Chondrocyte (in vitro differentiated cells): Measurements from ENCODE around the gene KLHL10. TPM values are rescaled to one million over a fixed set of nuclear protein-coding genes. Genes with fewer than 3 reads are reported as not detected.

ENCODE experiments used
- DNase-seq: peaks from one replicate; pipeline ENCODE4 v3.0.0; 2021; ENCODE audit warnings: mixed read lengths, low spot score
- H3K27ac Mint-ChIP-seq: one replicate; pipeline ENCODE4 v1.8.0; 2021; ENCODE audit warnings: mild to moderate bottlenecking, moderate library complexity, mixed read lengths; ENCODE audit not compliant: unreplicated experiment
- H3K27me3 Mint-ChIP-seq: 2 replicates; pipeline ENCODE4 v1.8.0; 2021; ENCODE audit warnings: low read depth, mixed read lengths
- H3K36me3 Mint-ChIP-seq: 2 replicates; pipeline ENCODE4 v1.8.0; 2021; ENCODE audit warnings: low read depth, mixed read lengths
- H3K4me1 Mint-ChIP-seq: 2 replicates; pipeline ENCODE4 v1.8.0; 2021; ENCODE audit warnings: low read depth, mild to moderate bottlenecking, mixed read lengths
- H3K4me3 Mint-ChIP-seq: one replicate; pipeline ENCODE4 v1.8.0; 2021; ENCODE audit warnings: mild to moderate bottlenecking, moderate library complexity, mixed read lengths; ENCODE audit not compliant: unreplicated experiment
- H3K9me3 Mint-ChIP-seq: 2 replicates; pipeline ENCODE4 v1.8.0; 2021; ENCODE audit warnings: low read depth, mixed read lengths
- total RNA-seq: library from RNA; stranded (reverse); gene quantifications from 3 replicates; pipeline ENCODE4 v1.2.1, GENCODE V29; 2021
- TF ChIP-seq, protein P1 (sequence below): fragments of 200-600 bp; sonication (generic); IDR thresholded peaks from 2 replicates; pipeline ENCODE4 v1.5.0; 2021; ENCODE audit warnings: antibody characterized with exemption, mild to moderate bottlenecking, moderate library complexity

Gene KLHL10
- total RNA-seq, 1 donor from 2014 or later, result not detected

- DNase-seq, result no peak
- Mint-ChIP-seq H3K4me3 (no peak overlapping the region), H3K27me3 (no peaks in the 10 kb centered on the region), H3K9me3 (no peaks in the 10 kb centered on the region), H3K36me3 (peaks cover 8% of the 10 kb centered on the region), H3K4me1 (peaks cover 12% of the 10 kb centered on the region), H3K27ac (no peak overlapping the region)
- TF ChIP-seq, protein P1, sequence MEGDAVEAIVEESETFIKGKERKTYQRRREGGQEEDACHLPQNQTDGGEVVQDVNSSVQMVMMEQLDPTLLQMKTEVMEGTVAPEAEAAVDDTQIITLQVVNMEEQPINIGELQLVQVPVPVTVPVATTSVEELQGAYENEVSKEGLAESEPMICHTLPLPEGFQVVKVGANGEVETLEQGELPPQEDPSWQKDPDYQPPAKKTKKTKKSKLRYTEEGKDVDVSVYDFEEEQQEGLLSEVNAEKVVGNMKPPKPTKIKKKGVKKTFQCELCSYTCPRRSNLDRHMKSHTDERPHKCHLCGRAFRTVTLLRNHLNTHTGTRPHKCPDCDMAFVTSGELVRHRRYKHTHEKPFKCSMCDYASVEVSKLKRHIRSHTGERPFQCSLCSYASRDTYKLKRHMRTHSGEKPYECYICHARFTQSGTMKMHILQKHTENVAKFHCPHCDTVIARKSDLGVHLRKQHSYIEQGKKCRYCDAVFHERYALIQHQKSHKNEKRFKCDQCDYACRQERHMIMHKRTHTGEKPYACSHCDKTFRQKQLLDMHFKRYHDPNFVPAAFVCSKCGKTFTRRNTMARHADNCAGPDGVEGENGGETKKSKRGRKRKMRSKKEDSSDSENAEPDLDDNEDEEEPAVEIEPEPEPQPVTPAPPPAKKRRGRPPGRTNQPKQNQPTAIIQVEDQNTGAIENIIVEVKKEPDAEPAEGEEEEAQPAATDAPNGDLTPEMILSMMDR, result no peak
These were observed 34.3 kb upstream of the KLHL10 start for GRCh38 chr17:41803049-41804020.

DNA sequence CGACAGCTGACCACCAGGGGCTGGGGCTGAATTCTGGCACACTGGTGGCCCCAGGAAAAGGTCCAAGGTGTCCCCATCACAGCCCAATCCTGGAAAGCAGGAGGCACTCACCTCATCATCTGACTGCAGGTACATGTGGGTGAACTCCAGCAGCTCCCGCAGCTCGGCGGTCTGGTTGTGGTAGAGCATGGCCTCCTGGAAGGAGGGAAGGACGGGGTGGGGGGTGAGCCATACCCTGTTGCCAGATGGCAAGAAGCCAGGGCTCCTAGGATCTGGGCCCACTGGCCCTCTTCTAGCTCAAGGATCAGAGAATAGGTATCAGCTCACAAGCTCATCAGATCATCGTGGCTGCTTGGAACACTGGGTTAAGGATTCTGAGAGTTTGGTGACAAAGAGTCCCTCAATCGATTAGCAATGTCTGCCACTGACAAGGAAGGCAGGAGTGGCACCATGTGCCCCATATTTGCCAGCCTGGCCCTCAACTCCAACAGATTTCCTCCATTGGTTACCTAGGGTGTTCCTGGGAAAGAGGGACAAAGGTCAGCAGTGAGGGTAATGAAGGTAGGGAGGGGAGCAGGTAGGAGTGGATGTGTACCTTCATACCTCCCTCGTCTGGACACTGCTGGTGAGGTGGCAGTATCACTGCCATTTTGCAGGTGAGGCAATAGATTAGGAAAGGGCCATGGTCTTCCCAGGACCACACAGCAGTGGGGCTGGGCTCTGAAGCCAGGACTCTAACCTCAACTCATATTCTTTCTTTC, 30.8 kb upstream of the KLHL10 start:
- H3K4me3 Mint-ChIP-seq, result no peak overlapping the region
- no peaks in the 10 kb centered on the region for H3K9me3 Mint-ChIP-seq
- H3K36me3 Mint-ChIP-seq, result peaks cover 12% of the 10 kb centered on the region
- no peak for DNase-seq
- TF ChIP-seq, protein P1, result no peak
- peaks cover 19% of the 10 kb centered on the region for H3K4me1 Mint-ChIP-seq
- no peak overlapping the region for H3K27ac Mint-ChIP-seq
- no peaks in the 10 kb centered on the region for H3K27me3 Mint-ChIP-seq

GRCh38 chr17:41810659-41811548, 26.7 kb upstream of the KLHL10 start:
- Mint-ChIP-seq H3K27ac (peak overlapping the region; percentile 59), H3K9me3 (no peaks in the 10 kb centered on the region), H3K4me1 (peaks cover 35% of the 10 kb centered on the region), H3K27me3 (no peaks in the 10 kb centered on the region), H3K36me3 (peaks cover 15% of the 10 kb centered on the region), H3K4me3 (peak overlapping the region; percentile 82)
- DNase-seq, result no peak
- TF ChIP-seq, protein P1, result no peak

DNA sequence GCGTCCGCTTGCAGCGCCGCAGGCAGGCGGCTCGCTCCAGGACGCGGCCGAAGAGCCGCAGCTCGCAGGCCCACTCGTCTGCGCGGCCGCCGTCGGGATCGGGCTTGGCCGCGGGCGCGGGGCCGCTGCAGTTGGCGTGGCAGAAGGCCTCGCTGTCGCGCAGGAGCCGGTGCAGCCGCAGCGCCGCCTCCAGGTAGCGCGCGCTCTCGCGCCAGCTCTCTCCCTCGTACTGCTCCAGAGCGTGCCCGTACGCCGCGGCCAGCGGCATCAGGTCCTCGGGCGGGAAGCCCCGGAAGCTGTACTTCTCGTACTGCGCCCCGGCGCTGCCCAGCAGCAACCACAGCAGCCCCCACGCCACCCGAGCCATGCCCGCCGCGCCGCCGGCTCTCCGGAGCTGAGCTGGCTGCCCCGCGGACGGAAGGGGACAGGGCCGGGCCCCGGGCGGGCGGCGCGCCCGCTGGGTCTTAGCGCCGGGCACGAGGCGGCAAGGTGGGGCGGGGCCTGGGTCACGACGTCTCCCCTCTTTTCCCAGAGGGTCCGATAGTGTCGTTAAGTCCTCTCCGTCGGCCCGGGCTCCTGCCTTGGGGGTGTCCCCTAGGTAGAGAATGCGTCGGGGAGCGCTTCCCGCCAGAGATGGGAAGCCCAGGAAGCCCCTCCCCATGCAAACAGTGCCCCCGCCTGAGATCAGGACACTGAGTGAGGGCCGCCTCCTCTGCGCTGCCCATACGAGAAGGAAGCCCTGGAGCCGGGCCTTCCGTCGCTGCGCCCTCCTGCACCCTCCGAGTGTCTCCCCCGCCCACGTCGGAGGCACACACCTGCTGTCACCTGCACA, 25.9 kb upstream of the KLHL10 start, which contains the start of gene P3H4:
Gene P3H4, minus strand, starts transcription at position 401 of the 832 bp plus-strand sequence. Its CDS starts 34 bp downstream, at position 367.
- Mint-ChIP-seq H3K27ac (peak within 1 kb of the TSS; percentile 95), H3K9me3 (no peaks in the 10 kb centered on the region), H3K27me3 (no peaks in the 10 kb centered on the region), H3K4me1 (peaks cover 41% of the 10 kb centered on the region), H3K4me3 (peak within 1 kb of the TSS; percentile 99), H3K36me3 (peaks cover 12% of the 10 kb centered on the region)
- DNase-seq, result no peak
- TF ChIP-seq, protein P1, result peak; percentile 83
